ENCODE results near the gene BMPR1B.
A peak's percentile ranks its signal among the peaks of the same experiment; 100 is the strongest.

Gene BMPR1B

GRCh38 chr4:94927696-94928095, 169.9 kb downstream of the BMPR1B start:
- DNase-seq (ENCODE audit: low spot score): no peak

GRCh38 chr4:94929696-94930095, 171.9 kb downstream of the BMPR1B start:
- no peak for DNase-seq (ENCODE audit: low spot score)
- H3K9me3 ChIP-seq (replicated peaks in 1 of 2; ENCODE audit: control insufficient read depth in 2 of 2, insufficient read depth in 1 of 2, low read depth in 1 of 2, low read length in 2 of 2): no peaks in the 10 kb centered on the region
- H4K8ac ChIP-seq (ENCODE audit: low read depth, low read length): no peak overlapping the region
- no peaks in the 10 kb centered on the region for H3K79me1 ChIP-seq (ENCODE audit: low read depth, low read length)
- no peak overlapping the region for H2BK5ac ChIP-seq (ENCODE audit: low read length)
- H3K18ac ChIP-seq (ENCODE audit: low read length): no peak overlapping the region
- H3K4me3 ChIP-seq (ENCODE audit: low read length in 2 of 2): no peak overlapping the region
- H3K4ac ChIP-seq (ENCODE audit: low read length): no peak overlapping the region
- no peak overlapping the region for H3K14ac ChIP-seq (ENCODE audit: low read length)
- H2BK15ac ChIP-seq (ENCODE audit: low read length): no peak overlapping the region
- H2AFZ ChIP-seq (ENCODE audit: low read length): no peak overlapping the region
- H3K4me1 ChIP-seq (ENCODE audit: control insufficient read depth in 2 of 2, insufficient read depth in 1 of 2, low read depth in 1 of 2, low read length in 2 of 2): peaks cover 9% of the 10 kb centered on the region in 2 donors
- H2BK120ac ChIP-seq (ENCODE audit: low read depth, low read length): no peak overlapping the region
- H3K4me2 ChIP-seq (ENCODE audit: insufficient read depth, low read length, poor library complexity, severe bottlenecking): no peak overlapping the region
- H2BK12ac ChIP-seq (ENCODE audit: low read length): no peak overlapping the region
- H3K23ac ChIP-seq (ENCODE audit: low read depth, low read length, poor library complexity): no peak overlapping the region
- no peaks in the 10 kb centered on the region for H3K36me3 ChIP-seq (replicated peaks in 1 of 2; ENCODE audit: control insufficient read depth in 2 of 2, insufficient read depth in 2 of 2, low read length in 2 of 2)
- no peak overlapping the region for H3K27ac ChIP-seq (replicated peaks; ENCODE audit: low read length)
- no CpG with 5 or more reads among the region's 5 CpGs for WGBS, 2 donors (ENCODE audit: extremely low coverage in 2 of 2, insufficient read length in 2 of 2, insufficient replicate concordance in 1 of 2)
- no peaks in the 10 kb centered on the region for H3K27me3 ChIP-seq (ENCODE audit: control insufficient read depth in 3 of 3, insufficient read depth in 3 of 3, low read depth in 1 of 3, low read length in 3 of 3)
- no peak overlapping the region for H2AK5ac ChIP-seq (ENCODE audit: low read depth, low read length)
- H4K91ac ChIP-seq (ENCODE audit: low read depth, low read length, poor library complexity): no peak overlapping the region
- H3K9ac ChIP-seq (ENCODE audit: low read depth, low read length, poor library complexity): no peak overlapping the region

More at GRCh38 chr4:94927696-94928095, 169.9 kb downstream of the BMPR1B start:
- Histone ChIP-seq H3K36me3 (replicated peaks in 1 of 2; ENCODE audit: control insufficient read depth in 2 of 2, insufficient read depth in 2 of 2, low read length in 2 of 2) (no peaks in the 10 kb centered on the region), H2BK15ac (ENCODE audit: low read length) (no peak overlapping the region), H3K23ac (ENCODE audit: low read depth, low read length, poor library complexity) (no peak overlapping the region), H3K79me1 (ENCODE audit: low read depth, low read length) (no peaks in the 10 kb centered on the region), H3K4me2 (ENCODE audit: insufficient read depth, low read length, poor library complexity, severe bottlenecking) (no peak overlapping the region), H3K9me3 (replicated peaks in 1 of 2; ENCODE audit: control insufficient read depth in 2 of 2, insufficient read depth in 1 of 2, low read depth in 1 of 2, low read length in 2 of 2) (no peaks in the 10 kb centered on the region), H2BK12ac (ENCODE audit: low read length) (no peak overlapping the region), H3K18ac (ENCODE audit: low read length) (no peak overlapping the region), H3K4ac (ENCODE audit: low read length) (no peak overlapping the region), H3K14ac (ENCODE audit: low read length) (no peak overlapping the region), H2BK5ac (ENCODE audit: low read length) (no peak overlapping the region), H3K9ac (ENCODE audit: low read depth, low read length, poor library complexity) (no peak overlapping the region), H2AFZ (ENCODE audit: low read length) (no peak overlapping the region), H3K4me1 (ENCODE audit: control insufficient read depth in 2 of 2, insufficient read depth in 1 of 2, low read depth in 1 of 2, low read length in 2 of 2) (peaks cover 6 to 9% of the 10 kb centered on the region in 2 donors), H2BK120ac (ENCODE audit: low read depth, low read length) (no peak overlapping the region), H4K91ac (ENCODE audit: low read depth, low read length, poor library complexity) (no peak overlapping the region), H3K27me3 (ENCODE audit: control insufficient read depth in 3 of 3, insufficient read depth in 3 of 3, low read depth in 1 of 3, low read length in 3 of 3) (no peaks in the 10 kb centered on the region), H3K4me3 (ENCODE audit: low read length in 2 of 2) (no peak overlapping the region), H4K8ac (ENCODE audit: low read depth, low read length) (no peak overlapping the region), H2AK5ac (ENCODE audit: low read depth, low read length) (no peak overlapping the region), H3K27ac (replicated peaks; ENCODE audit: low read length) (peak overlapping the region; percentile 41)
- no CpG with 5 or more reads among the region's 1 CpG for WGBS, 2 donors (ENCODE audit: extremely low coverage in 2 of 2, insufficient read length in 2 of 2, insufficient replicate concordance in 1 of 2)

- no peak overlapping the region for H3K14ac ChIP-seq (ENCODE audit: low read length)
- H4K8ac ChIP-seq (ENCODE audit: low read depth, low read length): no peak overlapping the region
- no peaks in the 10 kb centered on the region for H3K9me3 ChIP-seq (replicated peaks in 1 of 2; ENCODE audit: control insufficient read depth in 2 of 2, insufficient read depth in 1 of 2, low read depth in 1 of 2, low read length in 2 of 2)
Observed at GRCh38 chr4:94931626-94932025, 173.9 kb downstream of the BMPR1B start.

GRCh38 chr4:94932366-94932765, 174.6 kb downstream of the BMPR1B start:
- DNase-seq (ENCODE audit: low spot score): no peak
- no peaks in the 10 kb centered on the region for H3K79me1 ChIP-seq (ENCODE audit: low read depth, low read length)
- H3K27me3 ChIP-seq (ENCODE audit: control insufficient read depth in 3 of 3, insufficient read depth in 3 of 3, low read depth in 1 of 3, low read length in 3 of 3): no peaks in the 10 kb centered on the region
- H3K27ac ChIP-seq (replicated peaks; ENCODE audit: low read length): no peak overlapping the region
- H3K4me3 ChIP-seq (ENCODE audit: low read length in 2 of 2): no peak overlapping the region
- H2BK15ac ChIP-seq (ENCODE audit: low read length): no peak overlapping the region
- no peak overlapping the region for H2BK5ac ChIP-seq (ENCODE audit: low read length)
- H4K8ac ChIP-seq (ENCODE audit: low read depth, low read length): no peak overlapping the region
- H2AFZ ChIP-seq (ENCODE audit: low read length): no peak overlapping the region
- H3K23ac ChIP-seq (ENCODE audit: low read depth, low read length, poor library complexity): no peak overlapping the region
- H4K91ac ChIP-seq (ENCODE audit: low read depth, low read length, poor library complexity): no peak overlapping the region
- H3K9ac ChIP-seq (ENCODE audit: low read depth, low read length, poor library complexity): no peak overlapping the region
- no peak overlapping the region for H3K18ac ChIP-seq (ENCODE audit: low read length)
- H3K4me1 ChIP-seq (ENCODE audit: control insufficient read depth in 2 of 2, insufficient read depth in 1 of 2, low read depth in 1 of 2, low read length in 2 of 2): peaks cover 4 to 10% of the 10 kb centered on the region in 2 donors
- no peaks in the 10 kb centered on the region for H3K36me3 ChIP-seq (replicated peaks in 1 of 2; ENCODE audit: control insufficient read depth in 2 of 2, insufficient read depth in 2 of 2, low read length in 2 of 2)
- H2BK120ac ChIP-seq (ENCODE audit: low read depth, low read length): no peak overlapping the region
- no peak overlapping the region for H2AK5ac ChIP-seq (ENCODE audit: low read depth, low read length)
- H3K4ac ChIP-seq (ENCODE audit: low read length): no peak overlapping the region
- no peak overlapping the region for H3K4me2 ChIP-seq (ENCODE audit: insufficient read depth, low read length, poor library complexity, severe bottlenecking)
- no peak overlapping the region for H2BK12ac ChIP-seq (ENCODE audit: low read length)
- H3K9me3 ChIP-seq (replicated peaks in 1 of 2; ENCODE audit: control insufficient read depth in 2 of 2, insufficient read depth in 1 of 2, low read depth in 1 of 2, low read length in 2 of 2): no peaks in the 10 kb centered on the region
- H3K14ac ChIP-seq (ENCODE audit: low read length): no peak overlapping the region

More at GRCh38 chr4:94931626-94932025, 173.9 kb downstream of the BMPR1B start:
- H3K4me1 ChIP-seq (ENCODE audit: control insufficient read depth in 2 of 2, insufficient read depth in 1 of 2, low read depth in 1 of 2, low read length in 2 of 2): peaks cover 7 to 9% of the 10 kb centered on the region in 2 donors
- H3K18ac ChIP-seq (ENCODE audit: low read length): no peak overlapping the region
- H3K36me3 ChIP-seq (replicated peaks in 1 of 2; ENCODE audit: control insufficient read depth in 2 of 2, insufficient read depth in 2 of 2, low read length in 2 of 2): no peaks in the 10 kb centered on the region
- DNase-seq (ENCODE audit: low spot score): no peak
- H3K23ac ChIP-seq (ENCODE audit: low read depth, low read length, poor library complexity): no peak overlapping the region
- H2BK120ac ChIP-seq (ENCODE audit: low read depth, low read length): no peak overlapping the region
- H3K9ac ChIP-seq (ENCODE audit: low read depth, low read length, poor library complexity): no peak overlapping the region
- H2AFZ ChIP-seq (ENCODE audit: low read length): no peak overlapping the region
- no peak overlapping the region for H2AK5ac ChIP-seq (ENCODE audit: low read depth, low read length)
- no peak overlapping the region for H3K4me2 ChIP-seq (ENCODE audit: insufficient read depth, low read length, poor library complexity, severe bottlenecking)
- no peaks in the 10 kb centered on the region for H3K79me1 ChIP-seq (ENCODE audit: low read depth, low read length)
- no peak overlapping the region for H2BK5ac ChIP-seq (ENCODE audit: low read length)
- H3K4me3 ChIP-seq (ENCODE audit: low read length in 2 of 2): no peak overlapping the region
- H4K91ac ChIP-seq (ENCODE audit: low read depth, low read length, poor library complexity): no peak overlapping the region
- H3K4ac ChIP-seq (ENCODE audit: low read length): no peak overlapping the region
- H3K27ac ChIP-seq (replicated peaks; ENCODE audit: low read length): no peak overlapping the region
- H2BK12ac ChIP-seq (ENCODE audit: low read length): no peak overlapping the region
- H3K27me3 ChIP-seq (ENCODE audit: control insufficient read depth in 3 of 3, insufficient read depth in 3 of 3, low read depth in 1 of 3, low read length in 3 of 3): no peaks in the 10 kb centered on the region
- no peak overlapping the region for H2BK15ac ChIP-seq (ENCODE audit: low read length)
- WGBS, 2 donors (ENCODE audit: extremely low coverage in 2 of 2, insufficient read length in 2 of 2, insufficient replicate concordance in 1 of 2): no CpG with 5 or more reads among the region's 7 CpGs
